GM12878 (cell line): ENCODE measurements around the gene BLOC1S5. TPM values are rescaled to one million over a fixed set of nuclear protein-coding genes. Genes with fewer than 3 reads are reported as not detected.

ENCODE experiments used
- ATAC-seq: fragments of 200-7000 bp; cut with Tn5 transposase; 3 replicates; pipeline ENCODE4 v1.9.1; 2020; ENCODE audit warnings: mild to moderate bottlenecking, moderate library complexity
- BruUV-seq: library from RNA; stranded (reverse); fragments of 400-500 nt; replicated peaks from 2 replicates; lab custom pipeline; 2021; lab: Mats Ljungman, UMichigan
- CTCF ChIA-PET: fragments of 300-600 bp; sonication (Branson Sonifier 250); formaldehyde crosslinking; extraction: SDS; loops from one replicate; lab custom pipeline; 2021; ENCODE audit warnings: inconsistent platforms; lab: Yijun Ruan, JAX
- POLR2A ChIA-PET: fragments of 350-600 bp; formaldehyde crosslinking; extraction: SDS; loops from one replicate; lab custom pipeline; 2021; ENCODE audit warnings: inconsistent platforms; lab: Charles Lee
- RAD21 ChIA-PET: fragments of 300-600 bp; sonication (Branson Sonifier 250); formaldehyde crosslinking; loops from one replicate; lab custom pipeline; 2023; ENCODE audit warnings: antibody characterized with exemption; ENCODE audit not compliant: unreplicated experiment; lab: Charles Lee
- SMC1A ChIA-PET: fragments of 300-600 bp; sonication (Branson Sonifier 250); formaldehyde crosslinking; loops from one replicate; lab custom pipeline; 2023; ENCODE audit not compliant: unreplicated experiment, uncharacterized antibody; lab: Charles Lee
- DNase-seq: peaks from one replicate; pipeline ENCODE4 v3.0.0-alpha.2; 2011; ENCODE audit warnings: low read depth, low spot score
- FAIRE-seq: peaks from 3 replicates; lab custom pipeline; 2011; peaks lifted over from hg19 to GRCh38; lab: Jason Lieb, UNC
- H2AFZ ChIP-seq: 2 replicates; pipeline ENCODE4 v1.6.0; 2011; ENCODE audit warnings: low read depth, low read length, control low read depth; ENCODE audit not compliant: control insufficient read depth
- H3K27ac ChIP-seq: 2 replicates; pipeline ENCODE4 v1.5.1; 2011; ENCODE audit warnings: control low read depth; ENCODE audit not compliant: control insufficient read depth, insufficient read depth
- H3K27me3 ChIP-seq, 2 experiments: replicated peaks in 1 of 2; 2 replicates each; pipeline versions ENCODE4 v1.6.0 to v1.6.1; 2011; ENCODE audit warnings: low read length in 1 of 2; ENCODE audit not compliant: control insufficient read depth in 2 of 2, insufficient read depth in 2 of 2
- H3K36me3 ChIP-seq, 2 experiments: 2 replicates each; pipeline ENCODE4 v1.5.1; 2011; ENCODE audit warnings: low read length in 1 of 2; ENCODE audit not compliant: control insufficient read depth in 2 of 2, insufficient read depth in 2 of 2
- H3K4me1 ChIP-seq: 2 replicates; pipeline ENCODE4 v1.6.1; 2011; ENCODE audit warnings: mild to moderate bottlenecking, low read length, moderate library complexity, mixed read lengths; ENCODE audit not compliant: control insufficient read depth, insufficient read depth
- H3K4me2 ChIP-seq: 2 replicates; pipeline ENCODE4 v1.6.0; 2011; ENCODE audit warnings: control low read depth; ENCODE audit not compliant: control insufficient read depth, insufficient read depth
- H3K4me3 ChIP-seq: fragments of 200-600 bp; sonication (generic); 2 replicates; pipeline ENCODE4 v1.5.1; 2016
- H3K79me2 ChIP-seq: 2 replicates; pipeline ENCODE4 v1.6.0; 2011; ENCODE audit warnings: low read length; ENCODE audit not compliant: control insufficient read depth, insufficient read depth
- H3K9ac ChIP-seq: 2 replicates; pipeline ENCODE4 v1.8.0; 2011; ENCODE audit warnings: low read length, control low read depth, mixed read lengths; ENCODE audit not compliant: control insufficient read depth, insufficient read depth
- H3K9me3 ChIP-seq: replicated peaks from 3 replicates; pipeline ENCODE4 v1.5.1; 2011; ENCODE audit warnings: mild to moderate bottlenecking, low read length; ENCODE audit not compliant: control insufficient read depth, insufficient read depth
- H4K20me1 ChIP-seq: 2 replicates; pipeline ENCODE4 v1.6.0; 2011; ENCODE audit not compliant: control insufficient read depth, insufficient read depth
- CHD4 ChIP-seq: fragments of 200-600 bp; sonication (generic); IDR thresholded peaks from 2 replicates; pipeline ENCODE4 v1.6.1; 2016; ENCODE audit warnings: mild to moderate bottlenecking
- CREB1 ChIP-seq: IDR thresholded peaks from 2 replicates; pipeline ENCODE4 v1.6.1; 2012; ENCODE audit warnings: low read depth, mild to moderate bottlenecking, inconsistent platforms
- FOXM1 ChIP-seq: IDR thresholded peaks from 2 replicates; pipeline ENCODE4 v1.6.1; 2012; ENCODE audit warnings: low read depth, mild to moderate bottlenecking, inconsistent platforms, low read length, moderate library complexity
- GABPA ChIP-seq: IDR thresholded peaks from 2 replicates; pipeline ENCODE4 v1.6.1; 2014; ENCODE audit warnings: antibody characterized with exemption, low read depth, mild to moderate bottlenecking, inconsistent platforms
- NR2F1 ChIP-seq: fragments of 450-650 bp; conservative IDR thresholded peaks from 2 replicates; pipeline ENCODE4 v1.6.1; 2017; ENCODE audit warnings: mild to moderate bottlenecking
- POLR2AphosphoS2 ChIP-seq: IDR thresholded peaks from 2 replicates; pipeline ENCODE4 v1.6.1; 2011; ENCODE audit warnings: low read depth, mild to moderate bottlenecking, low read length, improper control_type of control experiment, moderate library complexity
- TCF7 ChIP-seq: IDR thresholded peaks from 2 replicates; pipeline ENCODE4 v1.6.1; 2014; ENCODE audit warnings: antibody characterized with exemption, borderline replicate concordance
- YY1 ChIP-seq: IDR thresholded peaks from 2 replicates; pipeline ENCODE4 v1.6.1; 2011; ENCODE audit warnings: low read depth, mild to moderate bottlenecking, low read length
- ZNF217 ChIP-seq: fragments of 450-650 bp; IDR thresholded peaks from 2 replicates; pipeline ENCODE4 v1.6.1; 2017; ENCODE audit warnings: antibody characterized with exemption, mild to moderate bottlenecking
- WGBS: methylation state at CpG from one replicate; pipeline ENCODE4 v1.1.6; 2016; ENCODE audit warnings: low lambda C conversion rate; ENCODE audit not compliant: insufficient replicate concordance, insufficient coverage; ENCODE audit errors: missing lambda C conversion rate; 5-methylcytosine and 5-hydroxymethylcytosine counted together
- in situ Hi-C: fragments of 300-500 bp; cut with MboI; formaldehyde crosslinking; loops from 9 replicates; pipeline ENCODE4 v1.14.3; 2018; ENCODE audit warnings: mixed read lengths
- intact Hi-C: fragments of 100-400 bp; cut with micrococcal nuclease; formaldehyde crosslinking; loops from one replicate; pipeline ENCODE4 v1.14.2; 2022; ENCODE audit not compliant: unreplicated experiment
- polyA plus RNA-seq, 11 experiments: library from polyadenylated mRNA; depleted of rRNA in 4 of 11; unstranded in 6 of 11; stranded (reverse) in 5 of 11; fragments of >200 nt; fragmentation: Nextera tagmentation in 4 of 11; fragmentation: Illumina TruSeq in 1 of 11; extraction: Ambion mirVana in 4 of 11; extraction: Trizol in 1 of 11; gene quantifications; 1 replicate in 1 of 11; 2 replicates in 10 of 11; pipeline versions ENCODE4 v1.2.1 to v1.2.3, GENCODE V29; 2011 to 2016; ENCODE audit warnings: inconsistent platforms in 2 of 11, missing spikeins in 2 of 11, low read depth in 1 of 11
- total RNA-seq, 4 experiments: library from RNA; depleted of rRNA in 3 of 4; stranded (reverse); fragments of >200 nt in 3 of 4; fragmentation: Illumina TruSeq in 1 of 4; extraction: Trizol in 1 of 4; gene quantifications; 2 replicates each; pipeline versions ENCODE4 v1.2.1 to v1.2.3, GENCODE V29; 2013 to 2021
- TF ChIP-seq, protein P1 (sequence below): IDR thresholded peaks from 2 replicates; pipeline ENCODE4 v1.6.1; 2012; ENCODE audit warnings: improper control_type of control experiment, low read depth, low read length; ENCODE audit not compliant: insufficient replicate concordance
- TF ChIP-seq, protein P2 (sequence below): fragments of 450-650 bp; IDR thresholded peaks from 2 replicates; pipeline ENCODE4 v1.6.1; 2017; ENCODE audit warnings: mild to moderate bottlenecking, moderate library complexity

Gene BLOC1S5
- total and polyA plus RNA-seq, 10 of the 15 experiments (the other 5 are each of a cell fraction or from before 2014, with no cell fraction given): 4.3 to 22.2 (median 16.1) TPM

DNA sequence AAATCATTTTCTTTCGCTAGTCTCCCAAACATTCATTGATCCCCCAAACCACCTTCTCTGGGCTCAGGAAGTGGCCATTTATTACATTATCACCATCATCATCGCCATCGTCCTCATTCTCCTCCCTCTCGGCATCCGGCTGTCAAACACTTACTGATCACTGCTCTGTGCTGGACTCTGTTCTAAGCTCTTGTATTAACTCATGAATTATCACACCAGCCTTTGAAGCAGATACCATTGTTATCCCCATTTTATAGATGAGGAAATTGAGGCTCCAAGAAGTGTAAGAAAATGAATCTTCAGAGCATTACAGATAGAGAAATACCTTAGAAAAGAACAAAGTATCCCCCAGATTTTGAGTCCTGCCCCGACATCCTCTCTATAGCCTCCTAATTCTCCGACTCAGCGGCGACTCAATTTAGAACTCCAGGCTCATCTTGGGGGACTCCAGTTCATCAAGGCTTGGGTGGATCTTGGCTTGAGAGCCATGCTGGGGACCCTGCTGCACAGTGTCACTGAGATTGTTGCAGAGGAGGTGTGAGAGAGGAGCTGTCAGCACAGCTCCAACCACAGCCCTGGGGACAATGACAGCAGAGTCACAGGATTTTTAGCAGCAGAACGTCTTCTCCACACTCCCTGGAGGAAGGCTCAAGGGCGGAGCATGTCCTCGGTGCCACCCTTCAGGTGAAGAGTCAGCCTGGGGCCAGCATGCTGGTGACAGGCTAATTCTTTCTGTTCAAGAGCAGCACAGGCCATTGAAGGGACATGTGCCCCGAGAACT lies 44.8 kb upstream of the BLOC1S5 start (continued):
- TF ChIP-seq GABPA (no peak), TCF7 (no peak), CHD4 (no peak), NR2F1 (no peak), FOXM1 (no peak), YY1 (no peak)
- TF ChIP-seq, all 136 proteins: peak for 0

DNA sequence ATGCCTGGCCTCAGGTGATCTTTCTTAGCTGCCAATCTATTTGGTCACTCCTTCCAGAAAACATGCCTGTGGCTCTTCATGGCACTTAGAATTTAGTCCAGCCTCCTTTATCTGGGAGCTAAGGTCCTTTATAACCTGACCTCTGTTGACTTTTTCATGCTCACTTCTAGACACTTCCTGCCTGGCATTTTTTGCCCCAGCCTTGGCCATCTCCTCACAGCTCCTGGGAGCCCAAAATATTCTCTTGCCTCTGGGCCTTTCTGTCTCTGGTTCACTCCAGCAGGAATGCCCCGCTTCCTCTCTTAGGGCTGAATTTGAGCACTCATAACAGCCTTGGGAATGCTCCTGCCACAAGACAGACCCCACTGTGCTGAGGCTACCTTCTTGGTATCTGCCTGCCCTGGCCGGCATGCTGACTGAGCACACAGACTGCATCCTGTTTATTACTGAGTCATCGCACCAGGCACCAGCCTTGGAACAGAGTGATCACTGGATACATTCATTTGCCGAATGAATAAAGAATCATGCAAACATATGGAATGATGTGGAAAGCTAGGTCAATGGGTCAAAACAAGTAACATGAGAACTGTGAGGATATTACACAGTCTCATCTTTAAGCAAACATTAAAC lies 44.0 kb upstream of the BLOC1S5 start:
- intact Hi-C loops (no loop called here), in situ Hi-C loops (no loop called here)
- 54% methylated on average over 4 of the region's 4 CpGs for WGBS
- ChIA-PET RAD21 (interaction anchor here (0.6 kb wide), 1 partner anchor 25 kb away, joined by 3 read pairs; no protein-coding TSS in a partner anchor), POLR2A (no interaction called here), SMC1A (no interaction called here), CTCF (interaction anchor here (1.0 kb wide), 1 partner anchor 113 kb away, joined by 3 read pairs; no protein-coding TSS in a partner anchor)
- Histone ChIP-seq H3K4me3 (no peak overlapping the region), H3K27me3 (no peaks in the 10 kb centered on the region), H3K27ac (no peak overlapping the region), H3K36me3 (no peaks in the 10 kb centered on the region), H4K20me1 (no peaks in the 10 kb centered on the region), H3K9ac (no peak overlapping the region), H3K4me2 (no peak overlapping the region), H3K9me3 (no peaks in the 10 kb centered on the region), H3K79me2 (no peaks in the 10 kb centered on the region), H3K4me1 (0 out of 2 replicates have a peak, but pooled peaks cover 3% of the 10 kb centered on the region), H2AFZ (no peak overlapping the region)
- ATAC-seq: no peak
- no peak for FAIRE-seq
- DNase-seq: no peak
- BruUV-seq: no TSS peak
- TF ChIP-seq CREB1 (no peak), ZNF217 (no peak), POLR2AphosphoS2 (no peak)
- TF ChIP-seq, protein P1, sequence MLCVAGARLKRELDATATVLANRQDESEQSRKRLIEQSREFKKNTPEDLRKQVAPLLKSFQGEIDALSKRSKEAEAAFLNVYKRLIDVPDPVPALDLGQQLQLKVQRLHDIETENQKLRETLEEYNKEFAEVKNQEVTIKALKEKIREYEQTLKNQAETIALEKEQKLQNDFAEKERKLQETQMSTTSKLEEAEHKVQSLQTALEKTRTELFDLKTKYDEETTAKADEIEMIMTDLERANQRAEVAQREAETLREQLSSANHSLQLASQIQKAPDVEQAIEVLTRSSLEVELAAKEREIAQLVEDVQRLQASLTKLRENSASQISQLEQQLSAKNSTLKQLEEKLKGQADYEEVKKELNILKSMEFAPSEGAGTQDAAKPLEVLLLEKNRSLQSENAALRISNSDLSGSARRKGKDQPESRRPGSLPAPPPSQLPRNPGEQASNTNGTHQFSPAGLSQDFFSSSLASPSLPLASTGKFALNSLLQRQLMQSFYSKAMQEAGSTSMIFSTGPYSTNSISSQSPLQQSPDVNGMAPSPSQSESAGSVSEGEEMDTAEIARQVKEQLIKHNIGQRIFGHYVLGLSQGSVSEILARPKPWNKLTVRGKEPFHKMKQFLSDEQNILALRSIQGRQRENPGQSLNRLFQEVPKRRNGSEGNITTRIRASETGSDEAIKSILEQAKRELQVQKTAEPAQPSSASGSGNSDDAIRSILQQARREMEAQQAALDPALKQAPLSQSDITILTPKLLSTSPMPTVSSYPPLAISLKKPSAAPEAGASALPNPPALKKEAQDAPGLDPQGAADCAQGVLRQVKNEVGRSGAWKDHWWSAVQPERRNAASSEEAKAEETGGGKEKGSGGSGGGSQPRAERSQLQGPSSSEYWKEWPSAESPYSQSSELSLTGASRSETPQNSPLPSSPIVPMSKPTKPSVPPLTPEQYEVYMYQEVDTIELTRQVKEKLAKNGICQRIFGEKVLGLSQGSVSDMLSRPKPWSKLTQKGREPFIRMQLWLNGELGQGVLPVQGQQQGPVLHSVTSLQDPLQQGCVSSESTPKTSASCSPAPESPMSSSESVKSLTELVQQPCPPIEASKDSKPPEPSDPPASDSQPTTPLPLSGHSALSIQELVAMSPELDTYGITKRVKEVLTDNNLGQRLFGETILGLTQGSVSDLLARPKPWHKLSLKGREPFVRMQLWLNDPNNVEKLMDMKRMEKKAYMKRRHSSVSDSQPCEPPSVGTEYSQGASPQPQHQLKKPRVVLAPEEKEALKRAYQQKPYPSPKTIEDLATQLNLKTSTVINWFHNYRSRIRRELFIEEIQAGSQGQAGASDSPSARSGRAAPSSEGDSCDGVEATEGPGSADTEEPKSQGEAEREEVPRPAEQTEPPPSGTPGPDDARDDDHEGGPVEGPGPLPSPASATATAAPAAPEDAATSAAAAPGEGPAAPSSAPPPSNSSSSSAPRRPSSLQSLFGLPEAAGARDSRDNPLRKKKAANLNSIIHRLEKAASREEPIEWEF: no peak
- TF ChIP-seq, protein P2, sequence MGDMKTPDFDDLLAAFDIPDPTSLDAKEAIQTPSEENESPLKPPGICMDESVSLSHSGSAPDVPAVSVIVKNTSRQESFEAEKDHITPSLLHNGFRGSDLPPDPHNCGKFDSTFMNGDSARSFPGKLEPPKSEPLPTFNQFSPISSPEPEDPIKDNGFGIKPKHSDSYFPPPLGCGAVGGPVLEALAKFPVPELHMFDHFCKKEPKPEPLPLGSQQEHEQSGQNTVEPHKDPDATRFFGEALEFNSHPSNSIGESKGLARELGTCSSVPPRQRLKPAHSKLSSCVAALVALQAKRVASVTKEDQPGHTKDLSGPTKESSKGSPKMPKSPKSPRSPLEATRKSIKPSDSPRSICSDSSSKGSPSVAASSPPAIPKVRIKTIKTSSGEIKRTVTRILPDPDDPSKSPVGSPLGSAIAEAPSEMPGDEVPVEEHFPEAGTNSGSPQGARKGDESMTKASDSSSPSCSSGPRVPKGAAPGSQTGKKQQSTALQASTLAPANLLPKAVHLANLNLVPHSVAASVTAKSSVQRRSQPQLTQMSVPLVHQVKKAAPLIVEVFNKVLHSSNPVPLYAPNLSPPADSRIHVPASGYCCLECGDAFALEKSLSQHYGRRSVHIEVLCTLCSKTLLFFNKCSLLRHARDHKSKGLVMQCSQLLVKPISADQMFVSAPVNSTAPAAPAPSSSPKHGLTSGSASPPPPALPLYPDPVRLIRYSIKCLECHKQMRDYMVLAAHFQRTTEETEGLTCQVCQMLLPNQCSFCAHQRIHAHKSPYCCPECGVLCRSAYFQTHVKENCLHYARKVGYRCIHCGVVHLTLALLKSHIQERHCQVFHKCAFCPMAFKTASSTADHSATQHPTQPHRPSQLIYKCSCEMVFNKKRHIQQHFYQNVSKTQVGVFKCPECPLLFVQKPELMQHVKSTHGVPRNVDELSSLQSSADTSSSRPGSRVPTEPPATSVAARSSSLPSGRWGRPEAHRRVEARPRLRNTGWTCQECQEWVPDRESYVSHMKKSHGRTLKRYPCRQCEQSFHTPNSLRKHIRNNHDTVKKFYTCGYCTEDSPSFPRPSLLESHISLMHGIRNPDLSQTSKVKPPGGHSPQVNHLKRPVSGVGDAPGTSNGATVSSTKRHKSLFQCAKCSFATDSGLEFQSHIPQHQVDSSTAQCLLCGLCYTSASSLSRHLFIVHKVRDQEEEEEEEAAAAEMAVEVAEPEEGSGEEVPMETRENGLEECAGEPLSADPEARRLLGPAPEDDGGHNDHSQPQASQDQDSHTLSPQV: no peak
